Colonic mucosa (tissue), 4 donors: ENCODE results near the gene QPRT. TPM values are rescaled to one million over a fixed set of nuclear protein-coding genes. Genes with fewer than 3 reads are reported as not detected.

Source experiments
- DNase-seq: peaks from one replicate; pipeline ENCODE4 v3.0.0-alpha.2; 2020
- H3K27ac ChIP-seq: fragments of 200-600 bp; one replicate; pipeline ENCODE4 v1.8.0; 2021
- H3K27me3 ChIP-seq: fragments of 200-600 bp; one replicate; pipeline ENCODE4 v1.8.0; 2021
- H3K36me3 ChIP-seq: fragments of 200-600 bp; one replicate; pipeline ENCODE4 v1.8.0; 2021
- H3K4me1 ChIP-seq: fragments of 200-600 bp; one replicate; pipeline ENCODE4 v1.8.0; 2021; ENCODE audit warnings: mild to moderate bottlenecking
- H3K4me3 ChIP-seq: fragments of 200-600 bp; one replicate; pipeline ENCODE4 v1.8.0; 2021
- H3K9ac ChIP-seq, 2 donors: one replicate each; pipeline ENCODE4 v1.7.0; 2013; ENCODE audit warnings: control low read depth in 2 of 2, low read depth in 2 of 2, low read length in 2 of 2
- H3K9me3 ChIP-seq: fragments of 200-600 bp; one replicate; pipeline ENCODE4 v1.8.0; 2021
- CTCF ChIP-seq: fragments of 200-600 bp; IDR thresholded peaks from one replicate; pipeline ENCODE4 v1.8.0; 2022; ENCODE audit warnings: antibody characterized with exemption, mild to moderate bottlenecking
- intact Hi-C: fragments of 100-400 bp; cut with DNase I; formaldehyde crosslinking; loops from one replicate; pipeline ENCODE4 v1.14.1; 2022
- total RNA-seq, 2 donors: library from RNA; stranded (reverse); fragmentation: NEBNext Ultra II Directional in 1 of 2; extraction: Animal tissue kit (Norgen Biotek cat#: 25700) in 1 of 2; gene quantifications; one replicate each; pipeline ENCODE4 v1.2.1, GENCODE V29; 2021
- donor health status: healthy.
- donor health status: DM: no; HTN: no; CAD: no.
- donor health status: DM: no; HTN: no; CAD: no.

Gene QPRT
- total RNA-seq, 2 donors from 2014 or later: 54.7 to 102 TPM

- Histone ChIP-seq H3K9me3 (no peaks in the 10 kb centered on the region), H3K9ac (no peak overlapping the region), H3K4me3 (no peak overlapping the region), H3K27ac (no peak overlapping the region), H3K4me1 (no peaks in the 10 kb centered on the region), H3K36me3 (no peaks in the 10 kb centered on the region), H3K27me3 (no peaks in the 10 kb centered on the region)
- intact Hi-C loops: no loop called here
- DNase-seq: no peak
- no peak for TF ChIP-seq CTCF
Observed at GRCh38 chr16:29644338-29644857, 34.6 kb upstream of the QPRT start.

- intact Hi-C loops: no loop called here
- no peak overlapping the region for H3K27ac ChIP-seq
- DNase-seq: no peak
Observed at GRCh38 chr16:29644973-29645693, 33.8 kb upstream of the QPRT start.

GRCh38 chr16:29645694-29646187 lies 33.2 kb upstream of the QPRT start:
- H3K4me3 ChIP-seq: no peak overlapping the region
- DNase-seq: no peak
- no peak for TF ChIP-seq CTCF

More at GRCh38 chr16:29644973-29645693, 33.8 kb upstream of the QPRT start:
- no peaks in the 10 kb centered on the region for H3K4me1 ChIP-seq
- no peaks in the 10 kb centered on the region for H3K27me3 ChIP-seq
- H3K4me3 ChIP-seq: no peak overlapping the region
- no peak for TF ChIP-seq CTCF
- H3K9me3 ChIP-seq: no peaks in the 10 kb centered on the region
- H3K9ac ChIP-seq: no peak overlapping the region
- H3K36me3 ChIP-seq: no peaks in the 10 kb centered on the region

GRCh38 chr16:29646947-29647346 lies 32.0 kb upstream of the QPRT start:
- no peak for DNase-seq
- intact Hi-C loops: no loop called here
- no peak overlapping the region for H3K9ac ChIP-seq
- no peaks in the 10 kb centered on the region for H3K27me3 ChIP-seq
- no peaks in the 10 kb centered on the region for H3K36me3 ChIP-seq
- H3K9me3 ChIP-seq: no peaks in the 10 kb centered on the region
- no peak overlapping the region for H3K4me3 ChIP-seq
- no peak for TF ChIP-seq CTCF
- H3K27ac ChIP-seq: no peak overlapping the region
- H3K4me1 ChIP-seq: no peaks in the 10 kb centered on the region

More at GRCh38 chr16:29645694-29646187, 33.2 kb upstream of the QPRT start:
- H3K9ac ChIP-seq: no peak overlapping the region
- intact Hi-C loops: no loop called here
- H3K27ac ChIP-seq: no peak overlapping the region
- no peaks in the 10 kb centered on the region for H3K9me3 ChIP-seq
- H3K36me3 ChIP-seq: no peaks in the 10 kb centered on the region
- no peaks in the 10 kb centered on the region for H3K27me3 ChIP-seq
- H3K4me1 ChIP-seq: no peaks in the 10 kb centered on the region

GRCh38 chr16:29649588-29650494 lies 29.1 kb upstream of the QPRT start:
- Histone ChIP-seq H3K4me3 (no peak overlapping the region), H3K4me1 (no peaks in the 10 kb centered on the region), H3K27me3 (no peaks in the 10 kb centered on the region), H3K27ac (no peak overlapping the region), H3K9me3 (no peaks in the 10 kb centered on the region), H3K36me3 (no peaks in the 10 kb centered on the region), H3K9ac (no peak overlapping the region)
- TF ChIP-seq CTCF: no peak
- DNase-seq: no peak
- intact Hi-C loops: no loop called here
